ENCODE data around the gene ADORA1. TPM values are rescaled to one million over a fixed set of nuclear protein-coding genes. Genes with fewer than 3 reads are reported as not detected.
A peak's percentile ranks its signal among the peaks of the same experiment; 100 is the strongest.

ADORA1 gene
- polyA plus RNA-seq, 1 of the 3 experiments (the other 2 are of a cell fraction), result 4.8 TPM

DNA sequence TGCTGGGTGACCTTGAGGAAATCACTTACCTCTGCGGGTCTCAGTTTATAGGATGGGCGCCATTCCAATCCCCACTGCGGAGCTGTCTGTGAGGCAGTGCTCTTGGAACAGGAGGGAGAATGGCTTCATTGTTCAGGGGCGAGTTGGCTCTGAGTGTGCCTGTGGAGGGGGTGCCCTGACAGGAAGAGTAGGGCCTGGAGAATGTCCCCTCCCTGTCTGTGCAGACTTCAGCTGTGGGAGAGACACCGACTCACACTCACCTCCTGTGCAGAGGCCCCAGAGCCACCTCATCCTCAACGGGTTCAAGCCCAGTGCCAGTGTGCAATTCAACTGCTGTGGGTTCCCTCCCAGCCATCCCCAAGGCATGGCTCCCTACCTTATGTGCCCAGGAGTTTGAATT is 17.1 kb downstream of the ADORA1 start:
- Histone ChIP-seq H3F3A (replicated peaks; ENCODE audit: insufficient read depth) (no peaks in the 10 kb centered on the region), H3K9ac (no peak overlapping the region), H3K36me3 (replicated peaks in 1 of 2; ENCODE audit: control insufficient read depth in 1 of 2, insufficient read depth in 2 of 2, low read length in 1 of 2) (no peaks in the 10 kb centered on the region), H3K4me1 (ENCODE audit: control insufficient read depth in 1 of 2, insufficient read depth in 2 of 2, low read depth in 1 of 2, low read length in 1 of 2) (peaks cover 4 to 42% of the 10 kb centered on the region in 2 experiments; a peak in 1 of 4 replicates), H3K79me2 (ENCODE audit: insufficient read depth) (no peaks in the 10 kb centered on the region), H3K9me3 (no peaks in the 10 kb centered on the region), H3K27me3 (ENCODE audit: insufficient read depth) (no peaks in the 10 kb centered on the region), H3K9me2 (no peaks in the 10 kb centered on the region), H4K20me1 (ENCODE audit: insufficient read depth) (no peaks in the 10 kb centered on the region), H2AFZ (ENCODE audit: low read depth) (no peak overlapping the region), H3K4me2 (no peak overlapping the region), H3K4me3 (ENCODE audit: low read depth in 2 of 2, low read length in 1 of 2) (no peak overlapping the region), H3K27ac (ENCODE audit: low read depth in 2 of 2, low read length in 1 of 2) (no peak overlapping the region)
- 0 out of 2 replicates have a peak, but pooled peaks have one; percentile 17 for TF ChIP-seq YY1 (IDR thresholded peaks at IDR 0.05; ENCODE audit: low read depth)
- peak; percentile 56 for TF ChIP-seq NFIC (IDR thresholded peaks at IDR 0.05; ENCODE audit: borderline replicate concordance)
- no peak for TF ChIP-seq FOXM1 (IDR thresholded peaks at IDR 0.05; ENCODE audit: low read depth)
- TF ChIP-seq CHD2 (IDR thresholded peaks at IDR 0.05; ENCODE audit: low read length, partially characterized antibody), result no peak
- TF ChIP-seq TAF1 (IDR thresholded peaks at IDR 0.05; ENCODE audit: borderline replicate concordance, low read depth, low read length), result no peak
- TF ChIP-seq, protein P1, sequence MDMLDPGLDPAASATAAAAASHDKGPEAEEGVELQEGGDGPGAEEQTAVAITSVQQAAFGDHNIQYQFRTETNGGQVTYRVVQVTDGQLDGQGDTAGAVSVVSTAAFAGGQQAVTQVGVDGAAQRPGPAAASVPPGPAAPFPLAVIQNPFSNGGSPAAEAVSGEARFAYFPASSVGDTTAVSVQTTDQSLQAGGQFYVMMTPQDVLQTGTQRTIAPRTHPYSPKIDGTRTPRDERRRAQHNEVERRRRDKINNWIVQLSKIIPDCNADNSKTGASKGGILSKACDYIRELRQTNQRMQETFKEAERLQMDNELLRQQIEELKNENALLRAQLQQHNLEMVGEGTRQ (IDR thresholded peaks at IDR 0.05; ENCODE audit: borderline replicate concordance, low read depth, low read length), result no peak
- TF ChIP-seq, protein P2, sequence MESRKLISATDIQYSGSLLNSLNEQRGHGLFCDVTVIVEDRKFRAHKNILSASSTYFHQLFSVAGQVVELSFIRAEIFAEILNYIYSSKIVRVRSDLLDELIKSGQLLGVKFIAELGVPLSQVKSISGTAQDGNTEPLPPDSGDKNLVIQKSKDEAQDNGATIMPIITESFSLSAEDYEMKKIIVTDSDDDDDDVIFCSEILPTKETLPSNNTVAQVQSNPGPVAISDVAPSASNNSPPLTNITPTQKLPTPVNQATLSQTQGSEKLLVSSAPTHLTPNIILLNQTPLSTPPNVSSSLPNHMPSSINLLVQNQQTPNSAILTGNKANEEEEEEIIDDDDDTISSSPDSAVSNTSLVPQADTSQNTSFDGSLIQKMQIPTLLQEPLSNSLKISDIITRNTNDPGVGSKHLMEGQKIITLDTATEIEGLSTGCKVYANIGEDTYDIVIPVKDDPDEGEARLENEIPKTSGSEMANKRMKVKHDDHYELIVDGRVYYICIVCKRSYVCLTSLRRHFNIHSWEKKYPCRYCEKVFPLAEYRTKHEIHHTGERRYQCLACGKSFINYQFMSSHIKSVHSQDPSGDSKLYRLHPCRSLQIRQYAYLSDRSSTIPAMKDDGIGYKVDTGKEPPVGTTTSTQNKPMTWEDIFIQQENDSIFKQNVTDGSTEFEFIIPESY (IDR thresholded peaks at IDR 0.05; ENCODE audit: borderline replicate concordance, low read depth), result no peak
- no peak for TF ChIP-seq MXI1 (IDR thresholded peaks at IDR 0.05; ENCODE audit: low read depth, low read length)
- TF ChIP-seq TEAD4 (IDR thresholded peaks at IDR 0.05; ENCODE audit: borderline replicate concordance, insufficient read depth), result no peak
- TF ChIP-seq, protein P3, sequence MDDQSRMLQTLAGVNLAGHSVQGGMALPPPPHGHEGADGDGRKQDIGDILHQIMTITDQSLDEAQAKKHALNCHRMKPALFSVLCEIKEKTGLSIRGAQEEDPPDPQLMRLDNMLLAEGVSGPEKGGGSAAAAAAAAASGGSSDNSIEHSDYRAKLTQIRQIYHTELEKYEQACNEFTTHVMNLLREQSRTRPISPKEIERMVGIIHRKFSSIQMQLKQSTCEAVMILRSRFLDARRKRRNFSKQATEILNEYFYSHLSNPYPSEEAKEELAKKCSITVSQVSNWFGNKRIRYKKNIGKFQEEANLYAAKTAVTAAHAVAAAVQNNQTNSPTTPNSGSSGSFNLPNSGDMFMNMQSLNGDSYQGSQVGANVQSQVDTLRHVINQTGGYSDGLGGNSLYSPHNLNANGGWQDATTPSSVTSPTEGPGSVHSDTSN (IDR thresholded peaks at IDR 0.05), result peak; percentile 14; the same call in 1 of the 2 replicates
- peak; percentile 63 for TF ChIP-seq TCF12 (IDR thresholded peaks at IDR 0.05)
- ChIA-PET POLR2A (no interaction called here), CTCF (interaction anchor here (1.4 kb wide), 1 partner anchor 72 kb away, joined by 4 read pairs; no protein-coding TSS in a partner anchor)
- 48% methylated on average over 3 of the region's 6 CpGs for WGBS (ENCODE audit: low lambda C conversion rate)
- DNase-seq, result no peak

DNA sequence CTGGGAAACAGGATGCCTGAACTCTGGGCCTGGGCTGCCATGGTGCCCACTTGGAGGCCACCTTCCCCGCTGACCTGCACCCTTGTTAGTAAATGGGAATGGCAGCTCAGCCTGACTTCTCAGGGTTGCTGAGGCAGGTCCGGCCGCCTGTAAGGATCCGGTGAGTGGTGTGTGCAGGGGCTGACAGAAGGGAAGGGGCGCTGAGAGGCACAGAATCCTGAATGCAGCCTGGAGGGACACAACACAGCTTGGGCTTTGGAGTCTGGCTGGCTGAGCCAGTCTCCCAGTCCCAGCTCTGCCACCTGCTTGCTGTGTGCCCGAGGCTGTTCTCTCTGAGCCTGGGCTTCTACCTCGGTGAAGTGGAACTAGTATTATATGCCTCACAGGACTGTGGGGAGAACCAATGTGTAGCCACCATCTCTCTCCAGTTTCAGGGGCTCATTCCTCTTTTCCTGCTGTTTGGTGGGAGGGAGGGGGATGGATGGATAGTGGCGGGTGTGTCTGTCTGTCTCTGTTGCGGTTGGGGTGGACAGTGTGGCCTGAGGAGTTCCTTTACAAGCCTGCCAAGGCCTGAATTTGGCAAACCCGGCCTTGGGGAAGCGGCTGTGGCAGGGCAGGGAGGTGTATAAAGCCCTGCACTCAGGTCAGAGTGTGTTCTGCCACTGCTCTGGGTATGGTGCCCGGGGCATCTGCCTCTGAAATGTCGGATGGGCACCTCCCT is 18.0 kb downstream of the ADORA1 start:
- Histone ChIP-seq H3K4me3 (ENCODE audit: low read depth in 2 of 2, low read length in 1 of 2) (no peak overlapping the region), H3K9me2 (no peaks in the 10 kb centered on the region), H3K27ac (ENCODE audit: low read depth in 2 of 2, low read length in 1 of 2) (no peak overlapping the region), H3K9ac (no peak overlapping the region), H3K27me3 (ENCODE audit: insufficient read depth) (no peaks in the 10 kb centered on the region), H3K4me1 (ENCODE audit: control insufficient read depth in 1 of 2, insufficient read depth in 2 of 2, low read depth in 1 of 2, low read length in 1 of 2) (peaks cover 4 to 39% of the 10 kb centered on the region in 2 experiments; a peak in 1 of 4 replicates), H3K9me3 (no peaks in the 10 kb centered on the region), H3K79me2 (ENCODE audit: insufficient read depth) (no peaks in the 10 kb centered on the region), H3F3A (replicated peaks; ENCODE audit: insufficient read depth) (no peaks in the 10 kb centered on the region), H2AFZ (ENCODE audit: low read depth) (no peak overlapping the region), H3K36me3 (replicated peaks in 1 of 2; ENCODE audit: control insufficient read depth in 1 of 2, insufficient read depth in 2 of 2, low read length in 1 of 2) (no peaks in the 10 kb centered on the region), H3K4me2 (no peak overlapping the region), H4K20me1 (ENCODE audit: insufficient read depth) (no peaks in the 10 kb centered on the region)
- DNase-seq, result no peak
- 88% methylated on average over 9 of the region's 13 CpGs for WGBS (ENCODE audit: low lambda C conversion rate)
- CTCF ChIA-PET, result interaction anchor here (1.1 to 1.4 kb wide), 2 partner anchors 71 kb away, joined by 3 to 4 read pairs; no protein-coding TSS in a partner anchor
- TF ChIP-seq RXRA (IDR thresholded peaks at IDR 0.05; ENCODE audit: borderline replicate concordance, low read depth) (no peak), RAD21 (IDR thresholded peaks at IDR 0.05; ENCODE audit: low read length) (no peak), TEAD4 (IDR thresholded peaks at IDR 0.05; ENCODE audit: borderline replicate concordance, insufficient read depth) (no peak), NRF1 (IDR thresholded peaks at IDR 0.05; ENCODE audit: low read depth, low read length) (no peak), MXI1 (IDR thresholded peaks at IDR 0.05; ENCODE audit: low read depth, low read length) (no peak), RFX5 (IDR thresholded peaks at IDR 0.05; ENCODE audit: low read length) (no peak)
- TF ChIP-seq, protein P2 (IDR thresholded peaks at IDR 0.05; ENCODE audit: borderline replicate concordance, low read depth), result no peak
- TF ChIP-seq, protein P4, sequence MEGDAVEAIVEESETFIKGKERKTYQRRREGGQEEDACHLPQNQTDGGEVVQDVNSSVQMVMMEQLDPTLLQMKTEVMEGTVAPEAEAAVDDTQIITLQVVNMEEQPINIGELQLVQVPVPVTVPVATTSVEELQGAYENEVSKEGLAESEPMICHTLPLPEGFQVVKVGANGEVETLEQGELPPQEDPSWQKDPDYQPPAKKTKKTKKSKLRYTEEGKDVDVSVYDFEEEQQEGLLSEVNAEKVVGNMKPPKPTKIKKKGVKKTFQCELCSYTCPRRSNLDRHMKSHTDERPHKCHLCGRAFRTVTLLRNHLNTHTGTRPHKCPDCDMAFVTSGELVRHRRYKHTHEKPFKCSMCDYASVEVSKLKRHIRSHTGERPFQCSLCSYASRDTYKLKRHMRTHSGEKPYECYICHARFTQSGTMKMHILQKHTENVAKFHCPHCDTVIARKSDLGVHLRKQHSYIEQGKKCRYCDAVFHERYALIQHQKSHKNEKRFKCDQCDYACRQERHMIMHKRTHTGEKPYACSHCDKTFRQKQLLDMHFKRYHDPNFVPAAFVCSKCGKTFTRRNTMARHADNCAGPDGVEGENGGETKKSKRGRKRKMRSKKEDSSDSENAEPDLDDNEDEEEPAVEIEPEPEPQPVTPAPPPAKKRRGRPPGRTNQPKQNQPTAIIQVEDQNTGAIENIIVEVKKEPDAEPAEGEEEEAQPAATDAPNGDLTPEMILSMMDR (IDR thresholded peaks at IDR 0.05), result no peak
- TF ChIP-seq, protein P5, sequence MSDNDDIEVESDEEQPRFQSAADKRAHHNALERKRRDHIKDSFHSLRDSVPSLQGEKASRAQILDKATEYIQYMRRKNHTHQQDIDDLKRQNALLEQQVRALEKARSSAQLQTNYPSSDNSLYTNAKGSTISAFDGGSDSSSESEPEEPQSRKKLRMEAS (IDR thresholded peaks at IDR 0.05; ENCODE audit: low read depth), result no peak
- POLR2A ChIA-PET, result no interaction called here

Measured in SK-N-SH (cell line).